AG04450 (cell line): ENCODE results near the gene DPM3. TPM values are rescaled to one million over a fixed set of nuclear protein-coding genes. Genes with fewer than 3 reads are reported as not detected.
"Not testable (repeated sequence)": the region's sequence is repeated elsewhere in the genome, so short reads cannot be mapped to it uniquely, and the experiment has no call there.

Experiments
- CTCF ChIA-PET: fragments of 300-600, 350-600 bp; formaldehyde crosslinking; extraction: SDS; loops from one replicate; lab custom pipeline; 2022; ENCODE audit warnings: antibody characterized with exemption, inconsistent platforms; lab: Charles Lee
- POLR2A ChIA-PET: fragments of 350-600 bp; formaldehyde crosslinking; extraction: SDS; loops from one replicate; lab custom pipeline; 2021; ENCODE audit warnings: antibody characterized with exemption, inconsistent platforms; lab: Yijun Ruan, JAX
- DNase-seq: peaks from one replicate; pipeline ENCODE4 v3.0.0-alpha.2; 2011; ENCODE audit warnings: low read depth, low spot score
- H3K27ac ChIP-seq: one replicate; pipeline ENCODE4 v1.5.1; 2012; ENCODE audit warnings: low read depth, low read length, control low read depth
- H3K27me3 ChIP-seq: one replicate; pipeline ENCODE4 v1.6.0; 2012; ENCODE audit warnings: low read length; ENCODE audit not compliant: control insufficient read depth, insufficient read depth
- H3K4me3 ChIP-seq: 2 replicates; pipeline ENCODE4 v1.5.1; 2011; ENCODE audit warnings: mild to moderate bottlenecking, low read depth, low read length, control low read depth
- H3K9me3 ChIP-seq: 2 replicates; pipeline ENCODE4 v1.5.1; 2012; ENCODE audit warnings: low read length; ENCODE audit not compliant: control insufficient read depth, insufficient read depth
- CTCF ChIP-seq: IDR thresholded peaks from 2 replicates; pipeline ENCODE4 v1.5.1; 2011; ENCODE audit warnings: low read depth, low read length, control low read depth, inconsistent platforms
- polyA plus RNA-seq: library from polyadenylated mRNA; depleted of rRNA; stranded (reverse); fragments of >200 nt; gene quantifications from 2 replicates; pipeline ENCODE4 v1.2.3, GENCODE V29; 2011

Gene DPM3
- polyA plus RNA-seq, 1 experiment: 16.8 TPM

- Histone ChIP-seq H3K4me3 (no peak overlapping the region), H3K27ac (peak overlapping the region; percentile 21), H3K27me3 (peaks cover 9% of the 10 kb centered on the region), H3K9me3 (no peaks in the 10 kb centered on the region)
- ChIA-PET CTCF (no interaction called here), POLR2A (interaction anchor here (0.7 kb wide), 1 partner anchor 115 kb away, joined by 4 read pairs; the partner anchor contains the start of gene CLK2)
- no peak for TF ChIP-seq CTCF
- DNase-seq: no peak
Observed at GRCh38 chr1:155158991-155159390, 18.7 kb upstream of the DPM3 start.

- H3K27ac ChIP-seq, H3K27me3 ChIP-seq, H3K9me3 ChIP-seq, H3K4me3 ChIP-seq, DNase-seq, POLR2A ChIA-PET: not testable (repeated sequence)
- CTCF ChIA-PET: interaction anchor here (1.8 kb wide), 1 partner anchor 11 kb away, joined by 5 read pairs; no protein-coding TSS in a partner anchor
Observed at GRCh38 chr1:155155996-155156643, 15.8 kb upstream of the DPM3 start.

GRCh38 chr1:155145491-155145890, 5.2 kb upstream of the DPM3 start:
- ChIA-PET CTCF (interaction anchor here (1.3 to 1.4 kb wide), 2 partner anchors 27 to 54 kb away, joined by 4 to 5 read pairs; partner anchors contain the start of gene KRTCAP2), POLR2A (no interaction called here)
- 0 out of 2 replicates have a peak, but pooled peaks have one; percentile 4 for TF ChIP-seq CTCF
- no peak for DNase-seq
- Histone ChIP-seq H3K9me3 (no peaks in the 10 kb centered on the region), H3K27me3 (peaks cover 21% of the 10 kb centered on the region), H3K4me3 (no peak overlapping the region), H3K27ac (no peak overlapping the region)

GRCh38 chr1:155141749-155142148, 1.4 kb upstream of the DPM3 start:
- POLR2A ChIA-PET: no interaction called here
- DNase-seq: no peak
- Histone ChIP-seq H3K27ac (no peak overlapping the region), H3K4me3 (no peak overlapping the region), H3K27me3 (peaks cover 19% of the 10 kb centered on the region), H3K9me3 (no peaks in the 10 kb centered on the region)
- CTCF ChIA-PET: interaction anchor here (2.0 kb wide), 1 partner anchor 31 kb away, joined by 10 read pairs; the partner anchor contains the start of gene KRTCAP2
- no peak for TF ChIP-seq CTCF

GRCh38 chr1:155140630-155140953, 261 bp upstream of the DPM3 start:
- ChIA-PET CTCF (interaction anchor here (1.1 kb wide), 1 partner anchor 27 kb away, joined by 3 read pairs; no protein-coding TSS in a partner anchor), POLR2A (interaction anchor here (0.6 to 0.8 kb wide), 2 partner anchors 12 to 32 kb away, joined by 3 to 9 read pairs; no protein-coding TSS in a partner anchor)
- Histone ChIP-seq H3K27ac (no peak overlapping the region), H3K27me3 (peaks cover 13% of the 10 kb centered on the region), H3K4me3 (peak overlapping the region; percentile 96), H3K9me3 (no peaks in the 10 kb centered on the region)
- no peak for DNase-seq
- no peak for TF ChIP-seq CTCF
